NCI-H526 (cell line): ENCODE data around the gene GPN1.
A peak's percentile ranks its signal among the peaks of the same experiment; 100 is the strongest.
"Not testable (repeated sequence)": the region's sequence is repeated elsewhere in the genome, so short reads cannot be mapped to it uniquely, and the experiment has no call there.

ENCODE experiments used
- DNase-seq, 2 experiments: peaks; one replicate each; lab custom pipeline; 2025; lab: John Stamatoyannopoulos, UW

The GPN1 gene

DNA sequence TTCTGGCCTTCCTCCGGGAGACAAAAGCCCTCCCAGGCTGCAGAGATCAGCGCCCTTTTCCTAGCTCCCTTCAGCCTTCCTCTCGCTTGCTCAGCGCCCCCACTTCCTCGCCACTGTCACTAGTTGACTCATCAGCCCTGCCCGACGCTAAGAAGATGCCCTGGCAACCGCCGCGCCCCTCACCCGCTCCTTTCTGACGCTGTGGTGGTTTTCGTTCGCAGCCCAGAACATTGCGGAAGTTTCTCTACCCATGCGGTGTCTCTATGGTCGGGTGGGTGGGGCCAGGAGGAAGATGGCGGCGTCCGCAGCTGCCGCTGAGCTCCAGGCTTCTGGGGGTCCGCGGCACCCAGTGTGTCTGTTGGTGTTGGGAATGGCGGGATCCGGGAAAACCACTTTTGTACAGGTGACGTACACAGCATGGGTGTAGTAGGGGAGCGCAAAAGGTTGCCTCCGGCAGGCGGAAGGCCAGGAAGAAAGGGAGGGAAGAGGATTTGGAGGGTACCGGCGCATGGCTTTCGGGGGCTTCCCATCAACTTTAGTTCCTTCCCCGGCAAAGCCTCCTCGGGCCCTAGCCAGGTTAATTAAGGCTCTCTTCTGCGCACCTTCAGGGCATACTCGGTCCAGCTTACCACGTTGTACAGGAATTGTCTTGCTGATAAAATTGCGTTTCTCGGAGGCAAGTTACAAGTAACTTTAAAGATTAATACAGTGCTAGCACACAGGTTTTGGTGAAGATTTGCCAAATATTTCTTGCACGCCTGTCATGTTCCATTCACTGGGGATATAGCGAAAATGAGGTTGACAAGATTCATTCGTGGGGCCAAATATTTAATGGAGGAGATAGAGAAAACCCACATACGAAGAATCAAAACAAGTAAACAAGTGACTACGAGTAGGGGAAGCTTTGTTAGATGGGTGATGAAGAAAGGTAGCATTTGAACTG lies at the start of gene GPN1, which contains the start of gene CCDC121:
Gene GPN1 (plus strand): TSS at position 284 of the 943 bp plus-strand sequence. CDS start 9 bp downstream, at position 293.
Gene CCDC121 (minus strand): TSS at position 246 of the 943 bp plus-strand sequence. CDS start 1,213 bp downstream, outside the sequence.
- peak; percentile 56 to 90 for DNase-seq

GRCh38 chr2:27581417-27582128 lies 47.3 kb upstream of the GPN1 start:
- no peak for DNase-seq

DNA sequence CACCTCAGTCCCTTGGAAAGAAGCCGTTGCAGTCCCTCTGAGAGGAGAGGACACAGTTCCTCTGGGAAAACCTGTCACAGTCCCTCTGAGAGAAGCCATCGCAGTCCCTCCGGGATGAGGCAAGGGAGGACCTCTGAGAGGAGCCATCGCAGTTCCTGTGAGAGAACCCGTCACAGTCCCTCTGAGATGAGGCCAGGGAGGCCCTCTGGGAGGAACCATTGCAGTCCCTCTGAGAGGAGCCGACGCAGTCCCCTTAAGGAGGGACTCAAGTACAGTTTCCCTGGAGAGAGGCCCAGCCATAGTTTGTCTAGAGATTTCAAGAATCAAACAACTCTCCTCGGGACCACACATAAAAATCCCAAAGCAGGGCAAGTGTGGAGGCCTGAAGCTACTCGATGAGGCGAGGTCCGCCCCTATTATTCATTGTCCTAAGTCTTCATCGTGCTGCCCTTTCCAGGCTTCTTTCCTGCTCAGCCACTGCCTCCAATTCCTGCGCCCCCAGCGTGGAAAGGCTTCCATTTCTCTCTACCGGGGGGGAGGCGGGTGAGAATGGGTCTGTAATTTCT lies 46.6 kb upstream of the GPN1 start:
- no peak for DNase-seq

- peak; percentile 87 to 97 for DNase-seq
These were observed 46.0 kb upstream of the GPN1 start, which contains the start of gene ZNF512 for GRCh38 chr2:27582695-27583389. TSS of gene ZNF512 (plus strand) at chr2:27583042. CDS start at chr2:27583113, 71 bp downstream.

- no peak for DNase-seq
These were observed 45.4 kb upstream of the GPN1 start for GRCh38 chr2:27583390-27583915.

DNA sequence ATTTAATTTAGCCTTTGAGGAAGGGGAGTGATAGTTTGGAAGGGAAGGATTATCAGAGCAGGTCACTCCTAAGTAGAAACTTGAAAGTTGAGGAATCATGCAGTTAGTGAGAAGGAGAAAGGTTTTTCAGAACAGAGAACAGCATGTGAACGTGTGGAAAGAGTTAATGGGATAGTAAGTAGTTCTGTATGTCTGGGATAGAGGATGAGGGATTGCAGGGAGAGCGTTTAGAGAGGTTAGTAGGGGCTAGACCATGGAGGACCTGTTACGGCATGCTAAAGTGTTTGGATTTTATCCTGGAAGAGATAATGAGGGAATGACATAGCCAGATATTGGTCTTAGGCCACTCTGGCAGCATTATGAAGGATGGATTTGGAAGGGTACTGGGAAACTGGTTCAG lies 44.3 kb upstream of the GPN1 start:
- no peak for DNase-seq

DNA sequence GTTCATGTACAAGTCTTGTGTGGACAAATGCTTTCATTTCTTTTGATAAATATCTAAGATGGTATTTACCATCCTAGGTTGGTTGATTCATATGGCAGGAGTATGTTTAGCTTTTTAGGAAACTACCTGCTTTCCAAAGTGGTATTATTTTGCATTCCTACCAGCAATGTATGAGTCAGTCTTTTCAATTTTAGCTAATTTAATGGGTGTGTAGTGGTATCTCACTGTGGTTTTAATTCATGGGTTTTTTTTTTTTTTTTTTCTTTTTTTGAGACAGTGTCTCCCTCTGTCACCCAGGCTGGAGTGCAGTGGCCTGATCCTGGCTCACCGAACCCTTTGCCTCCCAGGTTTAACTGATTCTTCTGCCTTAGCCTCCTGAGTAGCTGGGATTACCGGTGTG lies 41.8 kb upstream of the GPN1 start:
- no peak for DNase-seq

DNA sequence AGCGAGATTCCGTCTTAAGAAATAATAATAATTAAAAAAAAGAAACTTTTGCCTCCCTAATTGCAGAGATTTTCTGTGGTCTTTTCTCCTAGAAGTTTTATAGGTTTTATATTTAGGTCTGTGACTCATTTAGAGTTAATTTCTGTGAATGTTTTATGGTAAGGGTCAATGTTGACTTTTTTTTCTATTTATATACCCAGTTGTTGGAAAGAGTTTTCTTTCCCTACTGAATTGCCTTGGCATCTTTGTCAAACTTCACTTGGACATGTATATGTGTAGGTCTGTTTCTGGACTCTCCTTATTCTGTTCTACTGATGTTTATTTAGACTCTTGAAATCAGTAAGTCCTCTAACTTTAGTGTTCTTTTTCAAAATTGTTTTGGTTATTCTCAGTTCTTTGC lies 40.5 kb upstream of the GPN1 start:
- DNase-seq = no peak

DNA sequence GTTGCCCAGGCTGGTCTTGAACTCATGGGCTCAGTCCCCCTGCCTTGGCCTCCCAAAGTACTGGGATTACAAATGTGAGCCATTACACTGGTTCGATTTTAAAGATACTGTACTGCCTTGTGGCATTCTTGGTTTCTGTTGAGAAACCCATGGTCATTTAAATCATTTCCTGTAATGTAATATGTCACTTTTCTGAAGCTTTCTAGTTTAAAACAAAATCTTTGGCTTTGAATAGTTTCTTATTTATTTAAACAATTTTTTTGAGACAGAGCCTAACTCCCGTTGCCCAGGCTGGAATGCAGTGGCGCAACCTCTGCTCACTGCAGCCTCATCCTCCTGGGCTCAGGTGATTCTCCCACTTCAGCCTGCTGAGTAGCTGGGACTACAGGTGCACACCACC lies 37.1 kb upstream of the GPN1 start:
- DNase-seq = no peak

- no peak for DNase-seq
These were observed 35.6 kb upstream of the GPN1 start for GRCh38 chr2:27593240-27593639.

GRCh38 chr2:27594020-27594703 lies 34.7 kb upstream of the GPN1 start:
- not testable (repeated sequence) for DNase-seq

DNA sequence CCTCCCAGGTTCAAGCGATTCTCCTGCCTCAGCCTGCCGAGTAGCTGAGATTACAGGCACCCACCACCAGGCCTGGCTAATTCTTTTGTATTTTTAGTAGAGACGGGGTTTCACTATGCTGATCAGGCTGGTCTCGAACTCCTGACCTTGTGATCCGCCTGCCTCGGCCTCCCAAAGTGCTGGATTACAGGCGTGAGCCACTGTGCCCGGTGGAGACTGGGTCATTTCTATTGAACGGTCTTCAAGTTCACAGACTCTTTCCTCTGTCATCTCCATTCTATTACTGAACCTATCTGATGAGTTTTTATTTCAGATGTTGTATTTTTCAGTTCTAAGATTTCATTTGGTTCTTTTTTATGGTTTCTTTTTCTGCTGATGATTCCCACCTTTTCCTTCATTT lies 33.4 kb upstream of the GPN1 start:
- not testable (repeated sequence) for DNase-seq

DNA sequence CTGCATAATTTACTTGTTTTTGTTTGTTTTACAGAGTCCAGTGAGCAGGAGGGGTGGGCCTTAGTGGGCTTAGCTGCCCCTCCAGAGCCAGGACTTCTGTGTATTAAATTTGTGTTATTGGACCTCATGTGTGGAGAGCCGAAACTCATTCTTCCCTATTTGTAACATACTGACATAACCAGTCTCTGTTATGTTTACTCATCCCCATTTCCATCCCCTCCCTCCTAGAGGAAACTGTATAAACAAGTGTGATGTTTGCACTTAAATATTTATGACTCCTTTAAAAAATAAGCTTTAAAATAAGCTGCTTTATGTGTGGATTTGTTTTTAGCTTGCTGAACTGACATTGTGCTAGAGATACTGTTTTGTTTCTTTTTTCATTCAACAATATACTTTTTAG lies 32.2 kb upstream of the GPN1 start:
- no peak for DNase-seq

DNA sequence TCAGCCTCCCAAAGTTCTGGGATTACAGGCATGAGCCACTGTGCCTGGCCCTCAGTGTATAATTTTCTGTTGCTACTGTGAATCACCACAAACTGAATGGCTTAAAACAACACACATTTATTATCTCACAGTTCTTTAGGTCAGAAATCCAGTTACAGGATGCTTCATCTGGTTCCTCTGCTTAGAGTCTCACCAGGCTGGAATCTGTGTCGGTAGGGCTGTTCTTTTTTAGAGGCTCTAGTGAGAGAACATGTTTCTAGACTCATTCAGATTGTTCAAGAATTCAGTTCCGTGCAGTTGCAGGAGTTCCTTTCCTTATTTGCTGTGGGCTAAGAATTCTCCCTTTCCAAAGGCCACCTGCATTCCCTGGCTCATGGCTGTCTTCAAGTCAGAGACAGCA lies 22.2 kb upstream of the GPN1 start:
- no peak for DNase-seq

DNA sequence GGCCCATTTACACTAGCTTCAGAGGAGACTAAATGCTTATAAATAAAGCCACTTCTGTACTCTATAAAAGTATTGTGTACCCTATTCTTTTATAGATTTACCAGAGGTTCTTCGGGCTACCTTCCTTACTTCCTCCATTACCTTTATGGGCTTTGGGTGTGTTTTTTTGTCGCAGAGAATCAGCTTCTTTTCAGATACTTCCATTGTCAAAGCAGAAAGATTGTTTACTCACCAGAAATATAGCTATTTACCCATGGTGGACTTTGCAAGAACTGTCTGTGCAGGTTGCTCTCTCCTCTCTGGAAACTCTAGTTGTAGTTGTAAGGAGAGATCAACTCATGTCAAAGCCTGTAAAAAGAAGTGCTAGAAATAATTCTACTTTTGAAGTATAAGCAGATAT lies 14.9 kb upstream of the GPN1 start:
- DNase-seq = no peak

DNA sequence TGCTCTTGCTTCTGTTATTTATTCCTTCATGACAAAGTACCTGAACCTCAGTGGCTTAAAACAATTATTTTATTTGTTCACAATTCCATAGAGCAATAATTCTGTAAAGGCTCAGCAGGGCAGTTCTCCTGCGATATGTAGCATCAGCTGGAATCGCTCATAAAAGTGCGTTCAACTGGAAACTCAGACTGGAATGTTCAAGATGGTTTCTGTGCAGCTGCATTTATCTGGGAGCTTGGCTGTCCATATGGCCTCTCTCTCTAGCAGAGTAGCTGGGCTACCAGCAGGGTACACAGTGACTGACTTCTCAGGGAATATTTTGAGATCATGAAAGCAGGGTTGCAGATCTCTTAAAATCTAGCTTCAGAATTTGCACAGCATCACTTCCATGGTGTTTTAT lies 13.5 kb upstream of the GPN1 start:
- no peak for DNase-seq

DNA sequence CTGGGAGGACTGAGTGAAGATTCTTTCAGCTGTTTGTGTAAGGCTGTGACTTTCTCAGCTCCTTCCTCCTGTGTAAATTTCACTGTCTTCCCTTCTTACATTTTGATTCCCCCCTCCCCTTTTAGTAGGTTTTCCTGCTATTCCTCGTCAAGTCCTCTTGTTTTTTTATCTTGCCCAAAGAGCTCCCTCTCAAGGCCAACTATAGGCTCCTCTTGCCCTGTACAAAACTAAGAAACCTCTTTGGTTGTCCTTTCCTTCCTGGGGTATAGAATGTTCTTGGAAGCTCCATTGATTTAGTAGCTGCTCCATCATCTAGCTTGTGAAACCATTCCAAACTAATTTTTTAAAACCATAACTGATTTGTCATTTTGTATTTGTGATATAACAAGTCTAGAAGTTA lies 7.3 kb upstream of the GPN1 start:
- no peak for DNase-seq

DNA sequence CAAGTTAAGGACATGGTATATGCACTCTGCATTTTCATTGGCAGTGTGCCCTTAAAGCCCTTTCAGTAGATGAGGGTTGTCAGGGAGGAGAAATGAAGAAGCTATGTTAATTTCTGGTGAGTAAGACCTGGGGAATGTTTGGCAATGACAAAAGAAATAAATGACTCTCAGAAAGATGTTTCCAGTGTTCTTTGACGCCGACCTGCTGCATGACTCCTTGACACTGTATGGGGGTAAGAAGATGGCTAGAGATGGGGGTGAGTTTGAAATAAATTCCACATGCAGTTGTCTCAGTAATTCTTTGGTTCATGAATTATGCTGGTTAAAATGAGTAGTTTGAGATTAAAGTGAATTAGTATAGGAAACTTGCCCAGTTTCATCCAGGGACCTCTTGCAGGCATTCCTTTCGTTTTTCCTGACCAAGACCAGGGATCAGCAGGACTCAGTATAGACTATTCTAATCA lies 5.9 kb upstream of the GPN1 start:
- no peak for DNase-seq

DNA sequence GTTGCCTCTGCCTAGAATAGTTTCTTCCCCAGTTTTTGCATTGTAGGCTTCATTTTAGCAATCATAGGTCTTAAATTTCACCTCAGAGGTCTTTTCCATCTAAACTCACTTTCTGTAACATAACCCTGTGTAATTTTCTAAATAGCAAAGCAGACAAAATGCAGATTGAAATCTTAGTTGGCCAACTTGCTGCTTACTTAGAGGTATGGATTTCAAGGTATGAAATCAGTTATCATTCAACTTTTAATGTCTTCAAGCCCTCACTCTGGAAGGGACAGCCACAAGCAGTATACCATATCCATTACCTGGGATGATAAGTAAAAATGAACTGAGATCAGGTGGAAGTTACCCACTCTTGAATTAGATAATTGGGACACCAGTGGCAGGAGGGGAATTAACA lies 3.9 kb upstream of the GPN1 start:
- no peak for DNase-seq

DNA sequence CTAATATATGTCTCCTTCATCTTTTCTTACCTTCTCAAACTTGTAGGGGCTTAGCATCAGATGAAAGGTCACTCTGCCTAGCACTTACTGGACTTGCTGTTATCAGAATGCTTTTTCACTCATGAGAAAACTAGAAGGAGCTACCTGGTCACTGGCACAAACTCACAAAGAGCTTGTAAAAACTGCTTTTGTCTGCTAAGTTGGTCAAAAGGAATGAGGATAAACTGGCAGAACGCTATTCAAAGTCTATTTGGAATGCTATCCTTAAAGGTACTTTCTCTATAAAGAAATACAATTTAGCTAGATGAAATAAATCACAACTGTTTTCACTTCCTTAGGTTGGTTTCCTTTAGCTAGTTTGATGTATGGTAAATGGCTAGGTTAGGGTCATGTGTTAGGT lies 2.5 kb upstream of the GPN1 start:
- not testable (repeated sequence) for DNase-seq

DNA sequence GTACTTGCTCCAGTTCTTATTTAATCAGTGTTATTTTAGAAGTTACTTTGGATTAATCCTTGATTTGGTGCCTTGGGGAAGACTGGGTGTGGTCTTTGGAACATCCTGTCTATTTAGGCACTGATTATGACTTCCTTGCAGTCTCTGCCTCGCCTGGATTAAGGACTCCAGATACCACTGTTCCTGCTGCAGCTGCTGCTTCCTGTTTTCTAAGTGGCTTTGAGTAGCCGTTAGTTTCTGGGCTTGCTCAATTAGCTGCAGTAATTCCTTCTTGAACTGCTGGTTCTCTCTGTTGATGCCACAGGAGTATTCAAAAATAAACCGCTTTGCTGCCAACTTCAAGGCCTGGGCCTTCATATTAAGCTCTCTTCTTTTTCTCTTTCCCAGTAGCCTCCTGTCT lies 1.9 kb upstream of the GPN1 start:
- not testable (repeated sequence) for DNase-seq
